ENCODE data around the gene SPNS2. TPM values are rescaled to one million over a fixed set of nuclear protein-coding genes. Genes with fewer than 3 reads are reported as not detected.

SPNS2 gene
- not detected in 2 replicates for total RNA-seq (2014; rRNA removed; shearing (Covaris generic))

- peak; percentile 77 for DNase-seq (ENCODE audit: low read depth)
Measured at GRCh38 chr17:4498461-4499397, at the start of gene SPNS2. TSS of gene SPNS2 (plus strand) at chr17:4498881. CDS start at chr17:4499048, 167 bp downstream.

GRCh38 chr17:4449736-4450135, 48.9 kb upstream of the SPNS2 start:
- DNase-seq (ENCODE audit: low read depth) = peak; percentile 42

- DNase-seq (ENCODE audit: low read depth) = no peak
Measured at GRCh38 chr17:4450710-4451316, 47.9 kb upstream of the SPNS2 start.

GRCh38 chr17:4453812-4454591, 44.7 kb upstream of the SPNS2 start:
- DNase-seq (ENCODE audit: low read depth) = no peak

GRCh38 chr17:4460661-4461060, 38.0 kb upstream of the SPNS2 start:
- no peak for DNase-seq (ENCODE audit: low read depth)

GRCh38 chr17:4463818-4464476, 34.7 kb upstream of the SPNS2 start:
- no peak for DNase-seq (ENCODE audit: low read depth)

GRCh38 chr17:4465786-4466185, 32.9 kb upstream of the SPNS2 start:
- no peak for DNase-seq (ENCODE audit: low read depth)

GRCh38 chr17:4467287-4467686, 31.4 kb upstream of the SPNS2 start:
- DNase-seq (ENCODE audit: low read depth) = no peak

- no peak for DNase-seq (ENCODE audit: low read depth)
Measured at GRCh38 chr17:4469552-4469951, 29.1 kb upstream of the SPNS2 start.

GRCh38 chr17:4472286-4472685, 26.4 kb upstream of the SPNS2 start:
- DNase-seq (ENCODE audit: low read depth) = no peak

- DNase-seq (ENCODE audit: low read depth) = no peak
Measured at GRCh38 chr17:4474093-4474492, 24.6 kb upstream of the SPNS2 start.

GRCh38 chr17:4475001-4475400, 23.7 kb upstream of the SPNS2 start:
- DNase-seq (ENCODE audit: low read depth) = no peak

- DNase-seq (ENCODE audit: low read depth) = no peak
Measured at GRCh38 chr17:4475463-4475862, 23.2 kb upstream of the SPNS2 start.

GRCh38 chr17:4476017-4476416, 22.7 kb upstream of the SPNS2 start:
- DNase-seq (ENCODE audit: low read depth) = no peak

GRCh38 chr17:4476511-4477070, 22.1 kb upstream of the SPNS2 start:
- no peak for DNase-seq (ENCODE audit: low read depth)

- no peak for DNase-seq (ENCODE audit: low read depth)
Measured at GRCh38 chr17:4477255-4477791, 21.4 kb upstream of the SPNS2 start.

- DNase-seq (ENCODE audit: low read depth) = no peak
Measured at GRCh38 chr17:4478318-4478830, 20.3 kb upstream of the SPNS2 start.

- no peak for DNase-seq (ENCODE audit: low read depth)
Measured at GRCh38 chr17:4479340-4479981, 19.2 kb upstream of the SPNS2 start.

GRCh38 chr17:4479982-4480751, 18.5 kb upstream of the SPNS2 start:
- DNase-seq (ENCODE audit: low read depth) = no peak
